Ovary (tissue), 9 donors: ENCODE results near the gene ATP1A4. TPM values are rescaled to one million over a fixed set of nuclear protein-coding genes. Genes with fewer than 3 reads are reported as not detected.

Experiments
- DNase-seq, 5 donors: peaks; one replicate each; pipeline ENCODE4 v3.0.0-alpha.2; 2019 to 2020
- H3K27ac ChIP-seq, 2 donors: fragments of 200-600 bp; one replicate each; pipeline versions ENCODE4 v1.5.1 to v1.8.0; 2019 to 2022
- H3K27me3 ChIP-seq: fragments of 200-600 bp; one replicate; pipeline ENCODE4 v1.8.0; 2022
- H3K36me3 ChIP-seq: fragments of 200-600 bp; sonication (generic); one replicate; pipeline ENCODE4 v1.5.1; 2019
- H3K4me1 ChIP-seq: one replicate; pipeline ENCODE4 v1.8.1; 2013; ENCODE audit warnings: mild to moderate bottlenecking, moderate library complexity; ENCODE audit not compliant: insufficient read depth
- H3K4me3 ChIP-seq: fragments of 200-600 bp; sonication (generic); one replicate; pipeline ENCODE4 v1.5.1; 2017
- H3K9me3 ChIP-seq, 2 donors: fragments of 200-600 bp in 1 of 2; sonication (generic) in 1 of 2; one replicate each; pipeline versions ENCODE4 v1.5.1 to v1.8.1; 2013 to 2019; ENCODE audit warnings: mild to moderate bottlenecking in 1 of 2, moderate library complexity in 1 of 2
- CTCF ChIP-seq, 3 donors: fragments of 450-650 bp in 2 of 3; fragments of 200-600 bp in 1 of 3; IDR thresholded peaks; one replicate each; pipeline versions ENCODE4 v1.5.1 to v1.8.0; 2016 to 2022; ENCODE audit warnings: antibody characterized with exemption in 3 of 3, mild to moderate bottlenecking in 1 of 3
- EP300 ChIP-seq: sonication (generic); formaldehyde crosslinking; IDR thresholded peaks from one replicate; pipeline ENCODE4 v1.6.1; 2017; ENCODE audit warnings: antibody characterized with exemption
- POLR2A ChIP-seq: fragments of 450-650 bp; IDR thresholded peaks from one replicate; pipeline ENCODE4 v1.6.1; 2017; ENCODE audit warnings: antibody characterized with exemption, mild to moderate bottlenecking, moderate library complexity
- WGBS, 3 donors: extraction: QIAGEN DNeasy Blood & Tissue Kit in 1 of 3; methylation state at CpG; one replicate each; pipeline versions ENCODE4 v1.1.5 to v1.1.7; 2013 to 2017; 5-methylcytosine and 5-hydroxymethylcytosine counted together
- intact Hi-C, 4 donors: fragments of 100-400 bp; cut with DNase I; formaldehyde crosslinking; loops; one replicate each; pipeline versions ENCODE4 v1.11.0 to v1.15.1; 2022 to 2023
- polyA plus RNA-seq, 2 donors: library from polyadenylated mRNA; stranded (reverse); fragments of 200-250 nt in 1 of 2; fragments of 350-450 nt in 1 of 2; fragmentation: Illumina TruSeq in 1 of 2; extraction: RNeasy Lipid Tissue Mini Kit (QIAGEN cat#74804) in 1 of 2; gene quantifications; one replicate each; pipeline ENCODE4 v1.2.3, GENCODE V29; 2013 to 2014
- total RNA-seq, 7 donors: library from RNA; depleted of rRNA in 2 of 7; stranded (reverse); fragments of >200 nt in 2 of 7; fragmentation: NEBNext Ultra II Directional in 3 of 7; extraction: Animal tissue kit (Norgen Biotek cat#: 25700) in 3 of 7; gene quantifications; one replicate each; pipeline versions ENCODE4 v1.1.0 to v1.2.4, GENCODE V29; 2016 to 2023
- donor health status: DM: no; HTN: no; CAD: no; lungs with moderate emphysema.
- donor health status: DM: no; HTN: no; CAD: no.
- donor health status: Bipolar disorder and iron deficiency.
- donor health status: DM: yes; HTN: yes; CAD: no.
- donor health status: DM: no; HTN: no; CAD: no.
- donor health status: DM: yes; HTN: yes; CAD: no.

ATP1A4 gene
- total and polyA plus RNA-seq, 9 donors, result 0.22 to 0.37 TPM; not detected in 7

- Histone ChIP-seq H3K4me3 (no peak overlapping the region), H3K27ac (no peak overlapping the region), H3K27me3 (no peaks in the 10 kb centered on the region), H3K9me3 (no peaks in the 10 kb centered on the region), H3K36me3 (no peaks in the 10 kb centered on the region), H3K4me1 (no peaks in the 10 kb centered on the region)
- no peak for DNase-seq
- intact Hi-C loops, result no loop called here
- 87% methylated on average over 20 of the region's 20 CpGs for WGBS, 3 donors
- TF ChIP-seq POLR2A (no peak), EP300 (no peak), CTCF (IDR thresholded peaks at IDR 0.05) (no peak)
These were observed 16.4 kb upstream of the ATP1A4 start for GRCh38 chr1:160134791-160135572.

GRCh38 chr1:160136121-160136925 lies 15.1 kb upstream of the ATP1A4 start:
- no peak overlapping the region for H3K27ac ChIP-seq
- DNase-seq, result no peak
- no peaks in the 10 kb centered on the region for H3K36me3 ChIP-seq
- H3K4me1 ChIP-seq, result no peaks in the 10 kb centered on the region
- no peak overlapping the region for H3K4me3 ChIP-seq
- intact Hi-C loops, result no loop called here
- H3K27me3 ChIP-seq, result no peaks in the 10 kb centered on the region
- WGBS, 3 donors, result 92 to 94% (median 92%) methylated on average over 22 of the region's 22 CpGs
- TF ChIP-seq CTCF (IDR thresholded peaks at IDR 0.05), result no peak
- TF ChIP-seq EP300, result no peak
- TF ChIP-seq POLR2A, result no peak
- H3K9me3 ChIP-seq, result no peaks in the 10 kb centered on the region

DNA sequence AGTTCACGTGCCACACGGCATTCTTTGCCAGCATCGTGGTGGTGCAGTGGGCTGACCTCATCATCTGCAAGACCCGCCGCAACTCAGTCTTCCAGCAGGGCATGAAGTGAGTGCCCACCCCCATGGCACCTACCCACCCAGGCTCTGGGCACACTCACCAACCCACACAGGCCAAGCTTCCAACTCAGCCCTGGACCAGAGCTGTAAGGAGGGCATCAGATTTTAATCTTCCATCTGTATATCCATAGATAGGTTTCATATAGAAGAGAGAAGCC lies 14.5 kb upstream of the ATP1A4 start:
- no peak overlapping the region for H3K27ac ChIP-seq
- no peaks in the 10 kb centered on the region for H3K9me3 ChIP-seq
- no peaks in the 10 kb centered on the region for H3K4me1 ChIP-seq
- H3K36me3 ChIP-seq, result no peaks in the 10 kb centered on the region
- no peaks in the 10 kb centered on the region for H3K27me3 ChIP-seq
- TF ChIP-seq CTCF (IDR thresholded peaks at IDR 0.05) (no peak), POLR2A (no peak), EP300 (no peak)
- no peak for DNase-seq
- H3K4me3 ChIP-seq, result no peak overlapping the region
- intact Hi-C loops, result no loop called here
- WGBS, 3 donors, result 83 to 92% (median 89%) methylated on average over 5 of the region's 5 CpGs

DNA sequence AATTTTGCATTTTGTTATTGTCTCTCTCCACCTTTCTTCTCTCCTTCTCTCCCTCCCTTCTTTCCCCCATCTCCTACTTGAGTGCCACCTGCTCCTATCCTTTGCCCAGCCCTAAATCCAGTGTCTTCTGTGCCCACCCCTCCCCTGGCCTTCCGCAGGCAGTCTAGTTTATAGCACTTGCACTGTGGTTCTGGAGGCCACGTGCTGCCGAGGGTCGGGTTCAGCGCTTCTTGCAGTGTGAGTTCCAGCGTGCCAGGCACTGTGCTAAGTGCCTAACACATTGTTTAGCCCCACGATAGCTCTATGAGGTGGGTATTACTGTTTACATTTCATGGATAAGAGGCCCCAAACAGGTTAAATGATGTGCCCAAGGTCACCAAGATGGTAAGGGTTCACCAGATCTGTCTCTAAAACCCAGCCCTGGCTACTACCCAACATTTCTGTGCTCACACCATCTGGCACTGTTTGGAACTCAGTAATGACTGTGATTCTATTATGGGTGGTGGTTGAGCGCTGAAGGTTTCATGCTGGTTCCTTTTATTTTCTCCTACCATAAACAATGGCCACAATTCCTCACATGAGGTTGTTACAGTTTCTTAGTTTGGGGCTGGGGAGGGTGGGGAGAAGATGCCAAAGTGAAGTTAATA lies 14.1 kb upstream of the ATP1A4 start:
- 86 to 96% (median 91%) methylated on average over 8 of the region's 8 CpGs for WGBS, 3 donors
- no peak for TF ChIP-seq EP300
- no peak for TF ChIP-seq POLR2A
- no peak for TF ChIP-seq CTCF (IDR thresholded peaks at IDR 0.05)
- no peak overlapping the region for H3K4me3 ChIP-seq
- intact Hi-C loops, result no loop called here
- no peaks in the 10 kb centered on the region for H3K27me3 ChIP-seq
- H3K9me3 ChIP-seq, result no peaks in the 10 kb centered on the region
- H3K4me1 ChIP-seq, result no peaks in the 10 kb centered on the region
- H3K27ac ChIP-seq, result no peak overlapping the region
- no peaks in the 10 kb centered on the region for H3K36me3 ChIP-seq
- no peak for DNase-seq
